Tibial nerve (tissue), 4 donors: ENCODE measurements around the gene PRR35.

Experiments
- EP300 ChIP-seq, 2 donors: sonication (generic); formaldehyde crosslinking; IDR thresholded peaks; one replicate each; pipeline ENCODE4 v1.6.1; 2017; ENCODE audit warnings: antibody characterized with exemption in 2 of 2, mild to moderate bottlenecking in 1 of 2
- POLR2A ChIP-seq, 2 donors: fragments of 450-650 bp; IDR thresholded peaks; one replicate each; pipeline ENCODE4 v1.6.1; 2017; ENCODE audit warnings: antibody characterized with exemption in 2 of 2, mild to moderate bottlenecking in 2 of 2, moderate library complexity in 2 of 2
- TF ChIP-seq, protein P1 (sequence below), 5 experiments: fragments of 200-600 bp in 3 of 5; fragments of 450-650 bp in 2 of 5; sonication (generic) in 3 of 5; IDR thresholded peaks; one replicate each; pipeline ENCODE4 v1.5.1; 2016 to 2019; ENCODE audit warnings: antibody characterized with exemption in 5 of 5, mild to moderate bottlenecking in 3 of 5, moderate library complexity in 2 of 5

DNA sequence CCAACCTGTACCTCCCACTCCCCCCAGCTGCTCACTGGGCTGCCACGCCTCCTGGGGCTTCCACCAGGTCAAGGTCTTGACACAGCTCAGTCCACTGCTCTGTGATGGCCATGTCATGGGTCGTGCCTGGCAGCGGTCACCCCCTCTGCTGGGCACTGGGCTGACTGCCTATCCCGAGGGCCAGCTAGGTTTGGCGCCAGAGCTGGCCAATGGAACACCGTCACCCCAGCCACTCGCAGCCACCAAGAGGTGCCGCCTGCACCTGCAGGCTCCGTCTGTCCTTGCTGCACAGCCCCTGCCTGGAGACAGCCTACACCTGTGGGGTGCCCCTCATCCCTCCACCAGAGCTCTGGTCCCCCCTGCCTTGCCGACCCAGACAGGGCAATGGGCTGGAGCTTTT, 25.2 kb downstream of the PRR35 start:
- TF ChIP-seq, protein P1, sequence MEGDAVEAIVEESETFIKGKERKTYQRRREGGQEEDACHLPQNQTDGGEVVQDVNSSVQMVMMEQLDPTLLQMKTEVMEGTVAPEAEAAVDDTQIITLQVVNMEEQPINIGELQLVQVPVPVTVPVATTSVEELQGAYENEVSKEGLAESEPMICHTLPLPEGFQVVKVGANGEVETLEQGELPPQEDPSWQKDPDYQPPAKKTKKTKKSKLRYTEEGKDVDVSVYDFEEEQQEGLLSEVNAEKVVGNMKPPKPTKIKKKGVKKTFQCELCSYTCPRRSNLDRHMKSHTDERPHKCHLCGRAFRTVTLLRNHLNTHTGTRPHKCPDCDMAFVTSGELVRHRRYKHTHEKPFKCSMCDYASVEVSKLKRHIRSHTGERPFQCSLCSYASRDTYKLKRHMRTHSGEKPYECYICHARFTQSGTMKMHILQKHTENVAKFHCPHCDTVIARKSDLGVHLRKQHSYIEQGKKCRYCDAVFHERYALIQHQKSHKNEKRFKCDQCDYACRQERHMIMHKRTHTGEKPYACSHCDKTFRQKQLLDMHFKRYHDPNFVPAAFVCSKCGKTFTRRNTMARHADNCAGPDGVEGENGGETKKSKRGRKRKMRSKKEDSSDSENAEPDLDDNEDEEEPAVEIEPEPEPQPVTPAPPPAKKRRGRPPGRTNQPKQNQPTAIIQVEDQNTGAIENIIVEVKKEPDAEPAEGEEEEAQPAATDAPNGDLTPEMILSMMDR (IDR thresholded peaks at IDR 0.05) = peak in 1 of 5 experiments; percentile 23
- no peak for TF ChIP-seq EP300 (IDR thresholded peaks at IDR 0.05)
- TF ChIP-seq POLR2A (IDR thresholded peaks at IDR 0.05) = no peak
